NCI-H2171 treated with DMSO at 0.1 percent for 48 hours (cell line): Measurements from ENCODE around the gene PLXNA4.

Experiments used
- DNase-seq: peaks from one replicate; lab custom pipeline; 2025; lab: John Stamatoyannopoulos, UW

PLXNA4 gene

DNA sequence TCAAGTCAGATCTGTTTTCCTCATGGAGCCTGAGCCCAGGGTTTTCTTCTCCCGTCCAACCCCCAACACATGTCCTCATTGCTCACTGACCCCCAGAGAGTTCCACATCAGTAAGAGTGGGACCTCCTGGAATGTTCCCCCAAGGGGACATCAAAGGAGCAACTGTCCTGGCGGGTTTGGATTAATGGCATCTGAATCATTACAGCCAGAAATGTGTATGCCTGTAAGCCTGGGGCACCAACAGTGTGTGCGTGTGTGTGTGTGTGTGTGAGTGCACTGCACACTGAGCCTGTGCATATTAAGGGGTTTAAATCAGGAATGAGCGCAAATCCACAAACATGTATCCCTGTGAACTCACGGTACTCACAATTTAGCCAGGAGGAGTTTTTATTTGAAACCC is 222.3 kb downstream of the PLXNA4 start:
- DNase-seq: no peak

GRCh38 chr7:132352800-132353199 is 223.5 kb downstream of the PLXNA4 start:
- no peak for DNase-seq

DNA sequence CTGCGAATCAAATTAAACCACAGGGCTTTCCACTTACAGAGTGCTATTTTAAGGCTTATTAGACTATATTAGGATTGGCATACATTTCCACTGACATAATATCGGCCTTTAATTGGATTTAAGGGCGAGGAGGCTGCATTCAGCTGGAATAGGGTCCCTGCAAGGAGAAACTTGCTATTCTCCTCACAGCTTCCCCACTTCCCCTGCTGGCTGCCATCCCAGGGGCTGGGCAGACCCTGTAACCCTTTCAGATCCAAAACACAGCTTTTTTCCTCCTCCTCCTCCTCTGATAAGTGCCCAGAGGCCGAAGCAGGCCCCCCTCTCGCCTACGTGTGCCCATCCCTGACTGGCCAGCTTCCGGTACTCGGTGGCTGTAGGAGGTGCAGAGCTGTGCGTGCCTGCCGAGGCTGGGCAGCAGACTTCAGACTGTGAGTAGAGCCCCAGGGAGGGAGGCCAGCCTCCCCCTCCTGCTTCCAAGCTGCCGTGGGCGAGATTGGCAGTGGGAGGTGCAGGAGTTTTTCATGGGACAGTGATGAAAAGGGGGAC is 224.2 kb downstream of the PLXNA4 start:
- no peak for DNase-seq

DNA sequence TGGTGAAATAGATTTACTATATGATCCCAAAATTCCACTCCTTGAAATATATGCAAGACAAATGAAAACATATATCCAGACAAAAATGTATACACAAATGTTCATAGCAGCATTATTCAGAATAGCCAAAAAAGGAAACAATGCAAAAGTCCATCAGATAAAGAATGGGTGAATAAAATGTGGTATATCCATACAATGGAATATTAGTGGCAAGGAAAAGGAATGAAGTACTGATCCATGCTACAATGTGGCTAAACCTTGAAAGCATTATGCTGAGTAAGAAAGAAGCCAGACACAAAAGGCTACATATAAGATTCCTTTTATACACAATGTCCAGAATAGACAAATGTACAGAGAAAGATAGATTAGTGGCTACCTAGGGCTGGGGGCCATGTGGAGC is 225.5 kb downstream of the PLXNA4 start:
- DNase-seq: no peak

- no peak for DNase-seq
These were observed 227.2 kb downstream of the PLXNA4 start for GRCh38 chr7:132349075-132349474.

GRCh38 chr7:132348341-132348740 is 227.9 kb downstream of the PLXNA4 start:
- DNase-seq: no peak

GRCh38 chr7:132347858-132348257 is 228.4 kb downstream of the PLXNA4 start:
- DNase-seq: no peak

GRCh38 chr7:132347123-132347522 is 229.1 kb downstream of the PLXNA4 start:
- no peak for DNase-seq

DNA sequence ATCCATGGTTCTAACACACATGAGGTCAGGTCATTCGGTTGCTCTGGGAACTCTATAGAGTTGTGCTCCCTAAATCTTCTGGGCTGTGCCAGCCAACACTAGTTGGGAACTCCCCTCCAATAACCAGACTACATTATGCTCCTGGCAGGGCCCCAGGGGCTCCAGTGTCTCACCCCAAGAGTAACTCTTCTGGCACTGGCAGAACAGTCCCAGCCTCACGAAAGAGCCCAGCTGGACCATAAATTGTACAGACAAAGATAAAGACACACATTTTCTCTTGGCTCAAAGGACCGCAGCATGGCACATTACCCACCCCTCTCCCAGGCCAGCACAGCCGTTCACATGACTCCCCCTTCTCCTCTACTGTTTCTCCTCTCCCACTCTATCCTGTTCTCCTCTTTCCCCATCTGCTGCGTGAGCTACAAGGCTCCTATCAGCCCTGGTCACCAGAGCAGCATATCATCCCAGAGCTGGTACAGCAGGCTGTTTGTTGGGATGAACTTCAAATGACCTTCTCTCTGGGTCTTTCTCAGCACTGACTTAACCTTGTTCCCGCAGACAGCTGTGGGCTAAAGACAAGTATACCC is 230.6 kb downstream of the PLXNA4 start:
- DNase-seq: no peak

DNA sequence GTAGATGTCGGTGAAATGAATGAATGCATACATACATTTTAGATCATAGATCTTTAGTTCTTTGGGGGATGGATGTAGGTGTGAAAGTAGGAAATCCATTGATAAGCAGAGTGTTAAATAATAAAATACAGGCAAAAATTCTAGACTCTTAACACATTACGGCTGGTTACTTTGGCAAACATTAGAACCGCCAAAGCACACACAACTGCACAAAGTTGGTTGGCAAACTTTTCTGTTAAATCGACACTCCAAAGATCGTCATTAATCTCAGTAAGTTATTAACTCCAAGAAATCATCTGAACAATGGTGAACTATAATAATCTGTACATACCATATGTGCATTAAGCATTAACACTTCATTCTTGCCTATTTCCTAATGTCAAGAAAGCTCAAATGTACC is 231.2 kb downstream of the PLXNA4 start:
- DNase-seq: no peak

GRCh38 chr7:132343199-132343598 is 233.1 kb downstream of the PLXNA4 start:
- no peak for DNase-seq

DNA sequence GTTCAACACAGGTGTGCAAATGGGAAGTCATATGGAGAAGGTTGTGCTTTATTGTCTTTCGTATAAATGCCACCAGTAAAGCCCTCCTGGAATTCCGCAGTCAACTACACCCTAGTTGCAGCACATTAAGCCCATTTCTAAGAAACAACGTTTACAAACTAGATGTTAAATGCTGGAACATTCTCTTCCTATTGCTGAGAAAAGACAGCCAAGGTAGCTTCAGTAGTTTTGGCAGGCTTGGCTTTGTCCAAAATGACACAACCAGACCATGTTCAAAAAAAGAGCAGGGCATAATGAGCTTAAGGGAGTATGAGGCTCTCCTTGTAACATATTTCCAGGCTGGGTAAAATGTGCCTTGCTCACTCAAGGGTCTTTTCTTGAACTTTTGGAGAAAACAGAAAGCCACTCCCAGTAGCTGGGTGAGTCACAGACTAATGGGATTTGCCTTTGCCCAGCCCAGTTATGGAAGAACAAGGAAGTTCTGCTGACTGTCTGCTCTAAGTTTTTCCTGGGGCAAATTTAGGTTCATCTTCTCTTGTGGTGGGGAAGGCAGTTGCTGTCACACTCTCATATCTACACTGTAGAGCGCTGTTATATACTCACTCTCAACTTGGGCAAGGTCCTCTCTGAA is 238.7 kb downstream of the PLXNA4 start:
- DNase-seq: no peak

DNA sequence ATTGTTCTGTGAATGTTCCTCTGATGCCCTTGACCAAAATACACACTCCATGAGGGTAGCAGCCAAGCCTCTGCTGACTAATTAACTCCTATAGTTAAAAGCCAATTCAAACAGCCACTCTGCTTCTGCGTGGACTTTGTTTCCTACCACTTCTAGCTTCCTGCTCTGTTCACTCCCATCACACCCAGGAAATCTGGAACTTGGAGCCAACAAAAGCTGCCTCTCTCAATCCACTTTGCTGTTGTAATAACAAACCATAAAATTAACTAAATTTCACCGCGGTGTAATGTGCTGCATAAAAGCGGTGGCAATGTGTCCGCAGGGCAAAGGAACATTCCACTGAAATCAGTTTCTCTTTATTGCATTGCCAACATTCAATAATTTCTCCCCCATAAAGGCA is 239.5 kb downstream of the PLXNA4 start:
- no peak for DNase-seq

DNA sequence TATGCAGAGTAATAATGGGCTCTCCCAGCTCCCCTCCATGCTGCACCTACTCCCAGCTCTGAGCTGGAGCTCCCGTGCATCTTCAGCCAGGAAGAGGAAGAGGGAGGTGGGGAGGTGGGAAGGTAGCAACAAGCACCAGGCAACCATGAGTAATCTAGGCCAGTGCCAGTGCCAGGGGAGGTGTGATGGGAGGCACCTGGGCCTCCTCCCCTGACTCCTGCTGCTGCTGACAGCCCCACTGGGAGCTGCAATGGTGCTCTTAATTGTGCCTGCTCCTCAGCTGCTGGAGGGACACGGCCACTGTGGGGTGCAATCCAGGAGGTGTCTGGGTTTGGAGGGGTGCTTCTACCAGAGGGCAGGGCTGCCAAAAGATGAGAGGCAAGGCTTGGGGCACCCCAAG is 243.0 kb downstream of the PLXNA4 start:
- no peak for DNase-seq

DNA sequence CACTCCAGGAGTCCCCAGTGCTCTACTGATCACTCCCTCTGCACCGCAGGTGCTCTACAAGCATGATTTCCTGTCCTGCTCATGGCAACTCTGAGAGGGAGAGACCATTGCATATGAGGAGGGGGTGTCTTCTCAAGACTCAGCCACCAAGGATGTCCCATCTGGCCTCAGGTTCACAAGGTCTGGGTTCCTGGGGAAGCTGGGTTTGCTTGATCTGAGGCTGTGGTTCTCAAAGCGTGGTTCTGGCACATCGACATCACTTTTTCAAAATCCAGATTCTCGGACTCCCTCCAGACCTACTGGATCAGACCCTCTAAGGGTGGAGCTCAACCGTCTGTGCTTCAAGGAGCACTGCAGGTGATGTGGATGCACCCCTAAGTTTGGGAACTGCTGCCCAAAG is 247.5 kb downstream of the PLXNA4 start:
- DNase-seq: no peak

DNA sequence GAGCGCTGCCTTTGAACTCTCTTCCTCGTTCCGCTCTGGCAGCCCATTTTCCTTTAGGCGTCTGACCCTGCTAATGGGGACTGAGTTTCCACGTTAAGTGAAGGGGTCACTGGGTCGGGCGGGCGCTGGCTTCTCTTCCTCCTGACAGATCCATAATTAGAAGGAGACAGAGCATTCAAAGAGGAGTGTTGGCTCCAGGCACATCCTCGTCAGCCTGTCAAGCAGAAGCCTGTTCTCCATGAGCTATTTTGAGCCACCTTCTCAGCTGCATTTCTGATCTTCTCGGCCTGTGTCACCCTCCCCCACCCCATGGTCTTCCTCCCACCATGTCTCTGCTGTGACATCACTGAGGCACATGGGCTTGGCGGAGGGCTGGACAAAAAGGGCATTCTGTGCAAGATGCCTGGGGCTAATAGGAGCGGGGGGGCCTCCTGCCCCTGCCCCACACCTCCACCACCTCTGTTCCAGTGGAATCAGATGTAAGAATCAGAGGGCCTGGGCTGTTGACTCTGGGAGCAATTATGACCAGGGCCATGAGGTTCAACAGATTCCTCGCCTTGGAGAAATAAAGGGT is 248.1 kb downstream of the PLXNA4 start:
- no peak for DNase-seq

DNA sequence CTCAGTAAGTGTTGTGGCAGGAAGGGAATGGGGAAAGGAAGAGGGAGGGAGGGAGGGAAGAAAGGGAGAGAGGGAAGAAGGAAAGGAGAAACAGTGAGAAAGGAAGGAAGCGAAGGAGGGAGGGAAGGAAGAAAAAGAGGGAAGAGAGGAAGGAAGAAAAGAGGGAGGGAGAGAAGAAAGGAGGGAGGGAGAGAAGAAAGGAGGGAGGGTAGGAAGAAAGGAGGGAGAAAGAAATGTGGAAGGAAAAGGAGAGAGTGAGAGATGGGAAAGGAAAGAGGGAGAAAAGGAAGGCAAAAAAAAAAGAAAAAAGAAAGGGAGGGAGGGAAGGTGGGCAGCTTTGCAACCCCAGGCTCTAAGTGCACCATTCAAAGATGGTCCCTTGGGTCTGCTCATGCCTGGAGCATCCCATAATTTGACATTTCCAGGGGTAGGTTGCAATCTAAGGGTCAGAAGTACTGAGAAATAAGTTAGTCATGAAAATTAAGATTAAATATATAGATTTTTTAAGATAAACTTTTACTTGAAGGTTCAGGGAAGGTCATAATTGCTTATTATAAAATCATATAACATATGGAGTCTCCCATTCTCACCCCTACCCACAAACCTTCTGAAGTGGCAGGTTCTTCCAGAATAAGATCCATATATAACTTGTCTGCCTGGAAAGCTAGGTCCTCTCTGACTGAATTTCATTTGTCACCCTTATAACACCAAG is 249.2 kb downstream of the PLXNA4 start:
- no peak for DNase-seq

GRCh38 chr7:132322970-132323369 is 253.3 kb downstream of the PLXNA4 start:
- no peak for DNase-seq

DNA sequence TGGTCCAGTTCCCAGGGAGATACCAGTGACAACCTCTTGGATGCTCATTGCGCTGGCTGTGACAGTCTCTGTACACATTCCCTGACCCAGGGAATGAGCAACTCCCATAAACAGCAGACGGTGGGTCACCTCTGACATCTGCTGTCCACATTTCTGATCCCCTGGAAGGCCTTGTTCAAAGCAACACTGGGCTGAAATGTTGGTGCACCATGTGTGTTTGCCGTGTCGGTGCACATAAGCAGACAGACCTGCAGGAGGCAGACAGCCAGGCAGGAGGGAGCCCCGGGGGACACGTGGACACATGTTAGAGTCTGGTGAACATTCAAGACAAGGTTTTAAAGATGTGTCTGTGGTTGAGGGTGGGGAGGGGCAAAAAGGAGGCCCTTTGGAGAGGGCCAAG is 254.9 kb downstream of the PLXNA4 start:
- peak; percentile 30 for DNase-seq

DNA sequence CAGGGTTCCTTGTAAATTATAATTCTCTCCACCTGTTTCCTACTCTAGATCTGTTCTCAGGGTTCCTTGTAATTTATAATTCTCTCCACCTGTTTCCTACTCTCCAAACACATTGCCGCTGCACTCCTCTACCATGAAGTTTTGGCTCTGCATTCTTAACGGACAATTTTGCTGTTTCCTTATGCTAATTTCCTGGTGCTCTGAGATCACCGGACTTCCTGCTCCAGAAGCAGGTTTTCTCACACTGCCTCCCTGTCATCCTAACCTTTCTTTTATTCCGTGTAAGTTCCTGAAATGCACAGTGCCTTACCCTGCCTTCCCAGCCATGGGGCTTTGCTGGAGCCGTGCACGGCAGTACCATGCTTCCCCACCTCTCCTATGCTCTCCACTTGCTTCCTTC is 256.8 kb downstream of the PLXNA4 start:
- no peak for DNase-seq

DNA sequence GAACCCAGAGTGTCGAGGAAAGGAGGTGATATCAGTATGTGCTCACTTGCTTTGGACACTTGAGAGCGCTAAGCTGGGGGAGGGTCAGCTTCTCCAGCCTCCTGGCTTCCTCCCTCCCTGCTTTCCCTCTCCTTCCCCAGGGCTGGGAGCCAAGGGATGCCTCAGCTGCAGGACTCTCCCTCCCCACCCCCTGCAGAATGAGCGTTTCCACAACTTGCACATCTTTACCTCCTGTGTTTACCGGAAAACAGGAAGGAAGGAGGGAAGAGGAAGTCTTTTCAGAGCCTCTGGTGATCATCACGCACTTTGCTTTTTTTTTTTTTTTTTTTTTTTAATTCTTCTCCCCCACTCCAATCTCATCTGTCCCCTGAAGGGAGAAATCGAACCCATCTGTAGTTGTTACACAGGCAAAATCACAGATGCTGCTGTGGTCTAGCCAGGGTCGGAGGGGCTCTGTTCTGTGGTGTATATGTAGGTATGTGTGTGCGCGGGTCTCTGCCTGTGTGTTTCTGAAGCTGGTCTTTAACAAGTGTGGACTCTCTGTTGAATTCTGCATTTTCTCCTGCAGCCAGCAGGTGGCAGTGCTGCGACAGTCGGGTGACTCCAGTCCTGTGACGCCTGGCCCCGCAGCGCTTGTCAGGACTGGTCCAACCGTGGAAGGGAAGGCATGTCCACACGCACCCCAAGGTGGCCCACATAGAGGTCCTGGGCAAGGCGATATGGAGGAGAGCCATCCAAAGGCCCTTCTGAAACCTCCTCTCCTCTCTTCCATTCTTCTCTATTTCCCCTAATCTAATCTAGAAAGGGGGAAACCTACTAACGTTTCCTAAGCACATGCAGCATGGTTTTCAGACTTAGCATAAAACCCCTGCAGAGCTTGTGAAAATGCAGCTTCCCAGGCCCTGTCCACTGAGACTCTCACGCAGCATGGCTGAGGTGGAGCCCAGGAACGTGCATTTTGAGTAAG is 257.6 kb downstream of the PLXNA4 start:
- DNase-seq: peak; percentile 90
